Peyer's patch (tissue), 4 donors: ENCODE data around the gene SIMC1.

Experiments
- CTCF ChIP-seq, 6 experiments: fragments of 450-650 bp in 4 of 6; fragments of 200-600 bp in 2 of 6; sonication (generic) in 1 of 6; IDR thresholded peaks; one replicate each; pipeline ENCODE4 v1.5.1; 2017 to 2019; ENCODE audit warnings: antibody characterized with exemption in 6 of 6, mild to moderate bottlenecking in 3 of 6, moderate library complexity in 1 of 6
- POLR2A ChIP-seq, 2 donors: fragments of 450-650 bp; IDR thresholded peaks; one replicate each; pipeline ENCODE4 v1.5.1; 2017; ENCODE audit warnings: antibody characterized with exemption in 2 of 2, mild to moderate bottlenecking in 2 of 2, moderate library complexity in 2 of 2

- TF ChIP-seq CTCF (IDR thresholded peaks at IDR 0.05) = no peak
- TF ChIP-seq POLR2A (IDR thresholded peaks at IDR 0.05) = no peak
These were observed 156.9 kb downstream of the SIMC1 start for GRCh38 chr5:176394881-176395675.
